Endothelial cell (in vitro differentiated cells): Measurements from ENCODE around the gene MRTFB. TPM values are rescaled to one million over a fixed set of nuclear protein-coding genes. Genes with fewer than 3 reads are reported as not detected.

Source experiments
- DNase-seq: peaks from one replicate; pipeline ENCODE4 v3.0.0; 2021; ENCODE audit warnings: low spot score
- H3K27ac Mint-ChIP-seq: one replicate; pipeline ENCODE4 v1.8.0; 2021; ENCODE audit warnings: mixed read lengths, inconsistent platforms; ENCODE audit not compliant: unreplicated experiment
- H3K27me3 Mint-ChIP-seq: one replicate; pipeline ENCODE4 v1.8.0; 2021; ENCODE audit warnings: mild to moderate bottlenecking, moderate library complexity, mixed read lengths, inconsistent platforms; ENCODE audit not compliant: unreplicated experiment
- H3K36me3 Mint-ChIP-seq: one replicate; pipeline ENCODE4 v1.8.0; 2021; ENCODE audit warnings: mild to moderate bottlenecking, low read depth, mixed read lengths, inconsistent platforms; ENCODE audit not compliant: unreplicated experiment
- H3K4me1 Mint-ChIP-seq: one replicate; pipeline ENCODE4 v1.8.0; 2021; ENCODE audit warnings: mild to moderate bottlenecking, mixed read lengths, inconsistent platforms; ENCODE audit not compliant: unreplicated experiment
- H3K4me3 Mint-ChIP-seq: one replicate; pipeline ENCODE4 v1.8.0; 2021; ENCODE audit warnings: mild to moderate bottlenecking, mixed read lengths, inconsistent platforms; ENCODE audit not compliant: unreplicated experiment
- H3K9me3 Mint-ChIP-seq: one replicate; pipeline ENCODE4 v1.8.0; 2021; ENCODE audit warnings: mixed read lengths, inconsistent platforms; ENCODE audit not compliant: unreplicated experiment
- CTCF ChIP-seq: fragments of 200-600 bp; sonication (generic); IDR thresholded peaks from one replicate; pipeline ENCODE4 v1.5.0; 2021; ENCODE audit warnings: antibody characterized with exemption; ENCODE audit not compliant: unreplicated experiment
- total RNA-seq: library from RNA; stranded (reverse); fragmentation: NEBNext Ultra II Directional; extraction: Animal tissue kit (Norgen Biotek cat#: 25700); gene quantifications from one replicate; pipeline ENCODE4 v1.2.1, GENCODE V29; 2021; ENCODE audit not compliant: unreplicated experiment

The MRTFB gene
- total RNA-seq, 1 donor from 2014 or later, result 51.3 TPM

GRCh38 chr16:14244196-14245010, 173.3 kb downstream of the MRTFB start:
- Mint-ChIP-seq H3K9me3 (no peaks in the 10 kb centered on the region), H3K27ac (no peak overlapping the region), H3K4me3 (no peak overlapping the region), H3K36me3 (peaks cover 35% of the 10 kb centered on the region), H3K4me1 (no peaks in the 10 kb centered on the region), H3K27me3 (no peaks in the 10 kb centered on the region)
- no peak for DNase-seq
- TF ChIP-seq CTCF, result no peak

- Mint-ChIP-seq H3K36me3 (peaks cover 42% of the 10 kb centered on the region), H3K9me3 (no peaks in the 10 kb centered on the region), H3K4me1 (no peaks in the 10 kb centered on the region), H3K4me3 (no peak overlapping the region), H3K27me3 (no peaks in the 10 kb centered on the region), H3K27ac (no peak overlapping the region)
- no peak for DNase-seq
- no peak for TF ChIP-seq CTCF
Measured at GRCh38 chr16:14248791-14249190, 177.7 kb downstream of the MRTFB start.

GRCh38 chr16:14249291-14250032, 178.3 kb downstream of the MRTFB start:
- peaks cover 42% of the 10 kb centered on the region for H3K36me3 Mint-ChIP-seq
- DNase-seq, result peak; percentile 57

GRCh38 chr16:14251419-14251818, 180.3 kb downstream of the MRTFB start:
- H3K36me3 Mint-ChIP-seq, result peaks cover 36% of the 10 kb centered on the region
- H3K9me3 Mint-ChIP-seq, result no peaks in the 10 kb centered on the region
- DNase-seq, result no peak
- H3K27me3 Mint-ChIP-seq, result no peaks in the 10 kb centered on the region
- no peak overlapping the region for H3K27ac Mint-ChIP-seq
- no peak overlapping the region for H3K4me3 Mint-ChIP-seq
- no peak for TF ChIP-seq CTCF
- no peaks in the 10 kb centered on the region for H3K4me1 Mint-ChIP-seq

More at GRCh38 chr16:14249291-14250032, 178.3 kb downstream of the MRTFB start:
- no peaks in the 10 kb centered on the region for H3K4me1 Mint-ChIP-seq
- H3K27me3 Mint-ChIP-seq, result no peaks in the 10 kb centered on the region
- H3K27ac Mint-ChIP-seq, result no peak overlapping the region
- TF ChIP-seq CTCF, result peak; percentile 73
- H3K4me3 Mint-ChIP-seq, result no peak overlapping the region
- no peaks in the 10 kb centered on the region for H3K9me3 Mint-ChIP-seq

GRCh38 chr16:14252860-14253259, 181.7 kb downstream of the MRTFB start:
- peaks cover 26% of the 10 kb centered on the region for H3K36me3 Mint-ChIP-seq
- DNase-seq, result no peak
- no peaks in the 10 kb centered on the region for H3K9me3 Mint-ChIP-seq
- no peaks in the 10 kb centered on the region for H3K4me1 Mint-ChIP-seq
- no peak overlapping the region for H3K4me3 Mint-ChIP-seq
- H3K27ac Mint-ChIP-seq, result no peak overlapping the region
- H3K27me3 Mint-ChIP-seq, result no peaks in the 10 kb centered on the region
- no peak for TF ChIP-seq CTCF
